Large intestine (tissue), 3 donors: Measurements from ENCODE around the gene GAL. TPM values are rescaled to one million over a fixed set of nuclear protein-coding genes. Genes with fewer than 3 reads are reported as not detected.

ENCODE experiments used
- DNase-seq, 2 donors: peaks; one replicate each; pipeline versions ENCODE4 v3.0.0 to v3.0.0-alpha.2; 2013
- H3K27ac ChIP-seq: one replicate; pipeline ENCODE4 v1.5.1; 2013; ENCODE audit warnings: low read length
- H3K27me3 ChIP-seq: 2 replicates; pipeline ENCODE4 v1.6.1; 2013; ENCODE audit warnings: low read length; ENCODE audit not compliant: control insufficient read depth, insufficient read depth
- H3K36me3 ChIP-seq: 2 replicates; pipeline ENCODE4 v1.6.1; 2013; ENCODE audit warnings: low read length; ENCODE audit not compliant: control insufficient read depth, insufficient read depth
- H3K4me1 ChIP-seq: one replicate; pipeline ENCODE4 v1.6.1; 2013; ENCODE audit warnings: low read length; ENCODE audit not compliant: control insufficient read depth, insufficient read depth
- H3K4me3 ChIP-seq: one replicate; pipeline ENCODE4 v1.5.1; 2013; ENCODE audit warnings: low read length
- H3K9me3 ChIP-seq: one replicate; pipeline ENCODE4 v1.6.1; 2013; ENCODE audit warnings: mild to moderate bottlenecking, low read depth, low read length, moderate library complexity; ENCODE audit not compliant: control insufficient read depth
- WGBS: methylation state at CpG from one replicate; pipeline ENCODE4 v1.1.5; 2013; ENCODE audit warnings: low lambda C conversion rate; ENCODE audit not compliant: insufficient coverage; 5-methylcytosine and 5-hydroxymethylcytosine counted together
- polyA plus RNA-seq: library from polyadenylated mRNA; unstranded; fragments of 120-200 nt; gene quantifications from one replicate; pipeline ENCODE4 v1.2.1, GENCODE V29; 2013

The GAL gene
- polyA plus RNA-seq, 1 donor: 31.8 TPM

- H3K9me3 ChIP-seq: no peaks in the 10 kb centered on the region
- peaks cover 3% of the 10 kb centered on the region for H3K4me1 ChIP-seq
- WGBS: no CpG with 5 or more reads among the region's 16 CpGs
- H3K36me3 ChIP-seq: no peaks in the 10 kb centered on the region
- no peak overlapping the region for H3K27ac ChIP-seq
- DNase-seq: no peak
- peaks cover 3% of the 10 kb centered on the region for H3K27me3 ChIP-seq
- H3K4me3 ChIP-seq: no peak overlapping the region
These were observed 20.5 kb downstream of the GAL start for GRCh38 chr11:68704887-68705286.

GRCh38 chr11:68707527-68707926 is 23.2 kb downstream of the GAL start:
- DNase-seq: no peak
- 92% methylated on average over 6 of the region's 7 CpGs for WGBS
- no peak overlapping the region for H3K4me3 ChIP-seq

GRCh38 chr11:68709062-68709461 is 24.7 kb downstream of the GAL start:
- Histone ChIP-seq H3K27me3 (peaks cover 3% of the 10 kb centered on the region), H3K9me3 (no peaks in the 10 kb centered on the region), H3K4me1 (peaks cover 3% of the 10 kb centered on the region), H3K27ac (no peak overlapping the region), H3K4me3 (no peak overlapping the region), H3K36me3 (no peaks in the 10 kb centered on the region)
- no peak for DNase-seq
- no CpG with 5 or more reads among the region's 12 CpGs for WGBS

More at GRCh38 chr11:68707527-68707926, 23.2 kb downstream of the GAL start:
- Histone ChIP-seq H3K4me1 (peaks cover 3% of the 10 kb centered on the region), H3K27me3 (peaks cover 3% of the 10 kb centered on the region), H3K36me3 (no peaks in the 10 kb centered on the region), H3K9me3 (no peaks in the 10 kb centered on the region), H3K27ac (no peak overlapping the region)

DNA sequence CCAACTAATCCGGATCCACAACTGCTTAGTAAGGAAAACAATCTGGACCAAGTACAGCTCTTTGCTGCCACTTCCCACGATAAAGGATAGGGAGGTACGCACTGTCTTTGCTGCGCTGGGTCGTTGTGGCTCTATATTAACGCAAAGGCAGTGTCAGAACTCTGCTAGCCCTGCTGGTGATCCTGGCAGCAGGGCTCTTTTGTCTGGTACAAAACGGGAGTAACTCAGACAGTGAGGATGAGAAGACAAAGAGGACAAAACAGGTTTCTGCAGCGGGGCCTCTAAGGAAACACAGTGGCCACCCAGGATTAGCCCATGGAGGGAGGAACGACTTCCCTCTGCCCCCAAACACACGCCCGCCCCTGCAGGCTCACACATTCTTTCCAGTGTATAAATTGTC is 26.1 kb downstream of the GAL start:
- Histone ChIP-seq H3K36me3 (no peaks in the 10 kb centered on the region), H3K9me3 (no peaks in the 10 kb centered on the region), H3K4me3 (no peak overlapping the region), H3K27me3 (no peaks in the 10 kb centered on the region), H3K27ac (no peak overlapping the region), H3K4me1 (no peaks in the 10 kb centered on the region)
- DNase-seq: no peak
- WGBS: no CpG with 5 or more reads among the region's 11 CpGs

- 93% methylated on average over 3 of the region's 8 CpGs for WGBS
- no peak overlapping the region for H3K4me3 ChIP-seq
- H3K27me3 ChIP-seq: no peaks in the 10 kb centered on the region
- H3K27ac ChIP-seq: no peak overlapping the region
- no peaks in the 10 kb centered on the region for H3K4me1 ChIP-seq
- DNase-seq: no peak
- H3K36me3 ChIP-seq: no peaks in the 10 kb centered on the region
- H3K9me3 ChIP-seq: no peaks in the 10 kb centered on the region
These were observed 26.8 kb downstream of the GAL start for GRCh38 chr11:68711114-68711513.

- no peak overlapping the region for H3K4me3 ChIP-seq
- H3K36me3 ChIP-seq: no peaks in the 10 kb centered on the region
- no peak overlapping the region for H3K27ac ChIP-seq
- no peaks in the 10 kb centered on the region for H3K9me3 ChIP-seq
- DNase-seq: no peak
- H3K4me1 ChIP-seq: no peaks in the 10 kb centered on the region
- WGBS: no CpG with 5 or more reads among the region's 23 CpGs
- H3K27me3 ChIP-seq: no peaks in the 10 kb centered on the region
These were observed 29.9 kb downstream of the GAL start for GRCh38 chr11:68714060-68714856.

DNA sequence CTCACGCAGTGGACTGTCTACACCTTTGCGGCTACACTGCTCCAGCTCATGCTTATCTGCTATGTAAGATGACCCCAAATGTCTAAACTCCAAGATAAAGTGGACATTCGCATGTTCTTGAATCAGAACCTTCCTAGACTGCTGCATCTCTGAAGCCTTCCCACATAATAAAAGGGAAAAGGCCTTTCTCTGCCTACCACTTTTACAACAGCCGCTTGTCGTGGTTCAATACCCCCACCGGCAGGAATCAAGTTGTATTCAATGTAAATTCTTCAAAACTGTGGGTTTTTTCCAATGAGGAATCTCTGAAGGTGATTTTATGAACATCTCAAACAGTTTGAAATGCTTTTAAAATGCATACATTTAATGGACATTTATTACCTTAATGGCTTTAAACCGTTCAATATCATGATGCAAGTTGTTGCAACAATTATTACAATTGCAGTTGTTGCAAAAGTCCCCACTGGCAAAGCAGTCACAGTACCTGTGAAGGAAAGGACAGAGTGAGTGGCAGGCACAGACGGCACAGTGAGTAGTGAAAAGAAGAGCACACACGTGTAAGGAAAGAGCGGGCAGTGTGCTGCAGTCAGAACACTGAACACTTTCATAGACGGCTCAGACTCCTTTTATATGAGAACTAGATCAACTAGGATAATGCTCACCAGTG is 31.2 kb downstream of the GAL start:
- Histone ChIP-seq H3K4me1 (no peaks in the 10 kb centered on the region), H3K27me3 (no peaks in the 10 kb centered on the region), H3K9me3 (no peaks in the 10 kb centered on the region), H3K27ac (no peak overlapping the region), H3K4me3 (no peak overlapping the region), H3K36me3 (no peaks in the 10 kb centered on the region)
- 83% methylated on average over 3 of the region's 11 CpGs for WGBS
- DNase-seq: no peak

DNA sequence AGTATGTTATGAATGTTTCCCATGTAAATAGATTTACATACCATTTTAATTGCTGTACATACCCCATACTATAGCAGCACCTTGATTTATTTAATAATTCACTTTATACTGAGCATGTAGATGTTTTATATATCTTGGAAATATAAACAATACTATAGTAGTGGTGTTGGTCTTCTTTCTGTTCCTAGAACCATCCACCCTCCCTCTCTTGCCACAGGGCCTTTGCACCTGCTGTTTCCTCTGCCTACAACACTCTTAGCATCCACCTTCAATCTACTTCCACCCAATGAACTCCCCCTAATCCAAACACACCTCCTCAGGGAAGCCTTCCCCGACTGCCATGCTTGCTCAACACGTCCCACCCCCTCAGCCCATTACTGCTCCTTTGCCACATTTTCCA is 36.7 kb downstream of the GAL start:
- H3K27me3 ChIP-seq: no peaks in the 10 kb centered on the region
- DNase-seq: no peak
- no peaks in the 10 kb centered on the region for H3K4me1 ChIP-seq
- no peaks in the 10 kb centered on the region for H3K36me3 ChIP-seq
- no peaks in the 10 kb centered on the region for H3K9me3 ChIP-seq
- H3K4me3 ChIP-seq: no peak overlapping the region
- no CpG with 5 or more reads among the region's 2 CpGs for WGBS
- H3K27ac ChIP-seq: no peak overlapping the region

GRCh38 chr11:68722143-68722542 is 37.8 kb downstream of the GAL start:
- Histone ChIP-seq H3K27ac (no peak overlapping the region), H3K4me3 (no peak overlapping the region), H3K4me1 (no peaks in the 10 kb centered on the region), H3K27me3 (no peaks in the 10 kb centered on the region), H3K36me3 (no peaks in the 10 kb centered on the region), H3K9me3 (no peaks in the 10 kb centered on the region)
- DNase-seq: no peak
- no CpG with 5 or more reads among the region's 1 CpG for WGBS

DNA sequence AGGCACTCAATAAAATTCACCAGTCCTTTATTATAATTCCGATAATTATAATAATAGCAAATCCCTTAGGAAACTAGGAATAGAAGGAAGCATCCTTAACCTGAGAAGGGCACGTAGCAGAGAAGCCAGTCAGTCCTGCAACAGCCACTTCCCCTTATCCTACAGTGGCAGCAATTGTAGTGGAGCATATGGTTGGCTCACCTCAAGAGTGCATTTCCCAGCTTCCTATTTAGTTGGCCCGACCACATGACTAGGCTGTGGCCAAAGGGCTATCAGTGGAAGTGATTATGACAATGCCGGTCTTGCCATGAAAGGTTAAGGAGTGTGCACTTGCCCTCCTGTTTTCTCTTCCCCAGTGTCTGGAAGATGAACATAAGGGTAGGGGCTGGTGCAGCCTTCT is 39.9 kb downstream of the GAL start:
- no peaks in the 10 kb centered on the region for H3K27me3 ChIP-seq
- H3K36me3 ChIP-seq: no peaks in the 10 kb centered on the region
- no peak overlapping the region for H3K27ac ChIP-seq
- no peaks in the 10 kb centered on the region for H3K9me3 ChIP-seq
- no CpG with 5 or more reads among the region's 4 CpGs for WGBS
- H3K4me1 ChIP-seq: no peaks in the 10 kb centered on the region
- H3K4me3 ChIP-seq: no peak overlapping the region
- DNase-seq: no peak
